Measurements from ENCODE around the gene PIP4K2A.

Gene PIP4K2A

GRCh38 chr10:22621726-22622125 lies 92.7 kb downstream of the PIP4K2A start:
- H3K9me3 Mint-ChIP-seq: no peaks in the 10 kb centered on the region
- DNase-seq (no peak), ATAC-seq (no peak)
- peak overlapping the region; percentile 21 to 41 for H3K27ac Mint-ChIP-seq
- no peaks in the 10 kb centered on the region for H3K27me3 Mint-ChIP-seq
- peaks cover 96% of the 10 kb centered on the region for H3K4me1 Mint-ChIP-seq
- H3K4me3 Mint-ChIP-seq: peak overlapping the region; percentile 2 to 33

- no peak overlapping the region for H3K4me3 Mint-ChIP-seq
- DNase-seq: no peak
- H3K4me1 Mint-ChIP-seq: peaks cover 93% of the 10 kb centered on the region
- H3K27me3 Mint-ChIP-seq: no peaks in the 10 kb centered on the region
- ATAC-seq: no peak
- peak overlapping the region in 1 of 2 donors; percentile 59 for H3K27ac Mint-ChIP-seq
- H3K9me3 Mint-ChIP-seq: no peaks in the 10 kb centered on the region
Observed at GRCh38 chr10:22620929-22621328, 93.4 kb downstream of the PIP4K2A start.

- Mint-ChIP-seq H3K9me3 (no peaks in the 10 kb centered on the region), H3K4me1 (peaks cover 93% of the 10 kb centered on the region), H3K27ac (peak overlapping the region in 1 of 2 donors; percentile 59), H3K27me3 (no peaks in the 10 kb centered on the region), H3K4me3 (peak overlapping the region in 1 of 2 donors; percentile 30)
- DNase-seq (no peak), ATAC-seq (no peak)
Observed at GRCh38 chr10:22620140-22620857, 94.1 kb downstream of the PIP4K2A start.

GRCh38 chr10:22619101-22619500 lies 95.3 kb downstream of the PIP4K2A start:
- Mint-ChIP-seq H3K9me3 (no peaks in the 10 kb centered on the region), H3K4me1 (peaks cover 93% of the 10 kb centered on the region), H3K4me3 (peak overlapping the region in 1 of 2 donors; percentile 63), H3K27me3 (no peaks in the 10 kb centered on the region), H3K27ac (peak overlapping the region in 1 of 2 donors; percentile 19)
- DNase-seq (no peak), ATAC-seq (no peak)

GRCh38 chr10:22618078-22618785 lies 96.1 kb downstream of the PIP4K2A start:
- H3K27ac Mint-ChIP-seq: peak overlapping the region in 1 of 2 donors; percentile 86
- ATAC-seq: peak; percentile 45
- H3K4me1 Mint-ChIP-seq: peaks cover 93% of the 10 kb centered on the region
- H3K9me3 Mint-ChIP-seq: no peaks in the 10 kb centered on the region
- H3K4me3 Mint-ChIP-seq: peak overlapping the region; percentile 17 to 63
- no peak for DNase-seq
- H3K27me3 Mint-ChIP-seq: no peaks in the 10 kb centered on the region

- Mint-ChIP-seq H3K4me1 (peaks cover 93% of the 10 kb centered on the region), H3K27me3 (no peaks in the 10 kb centered on the region), H3K9me3 (no peaks in the 10 kb centered on the region), H3K27ac (peak overlapping the region; percentile 20 to 79), H3K4me3 (peak overlapping the region; percentile 24 to 53)
- ATAC-seq (no peak), DNase-seq (no peak)
Observed at GRCh38 chr10:22617516-22617915, 96.9 kb downstream of the PIP4K2A start.

- no peak overlapping the region for H3K27ac Mint-ChIP-seq
- no peak overlapping the region for H3K4me3 Mint-ChIP-seq
- H3K4me1 Mint-ChIP-seq: peaks cover 93% of the 10 kb centered on the region
- DNase-seq (no peak), ATAC-seq (no peak)
- H3K9me3 Mint-ChIP-seq: no peaks in the 10 kb centered on the region
- no peaks in the 10 kb centered on the region for H3K27me3 Mint-ChIP-seq
Observed at GRCh38 chr10:22617051-22617450, 97.3 kb downstream of the PIP4K2A start.

- ATAC-seq (peak; percentile 51), DNase-seq (peak in 1 of 2 donors; percentile 31)
- no peaks in the 10 kb centered on the region for H3K9me3 Mint-ChIP-seq
- H3K4me1 Mint-ChIP-seq: peaks cover 93% of the 10 kb centered on the region
- H3K4me3 Mint-ChIP-seq: peak overlapping the region; percentile 66 to 67
- peak overlapping the region in 1 of 2 donors; percentile 77 for H3K27ac Mint-ChIP-seq
- H3K27me3 Mint-ChIP-seq: no peaks in the 10 kb centered on the region
Observed at GRCh38 chr10:22615819-22616499, 98.4 kb downstream of the PIP4K2A start.

- Mint-ChIP-seq H3K4me3 (peak overlapping the region; percentile 28 to 66), H3K4me1 (peaks cover 93% of the 10 kb centered on the region), H3K27ac (no peak overlapping the region), H3K27me3 (no peaks in the 10 kb centered on the region), H3K9me3 (no peaks in the 10 kb centered on the region)
- ATAC-seq (no peak), DNase-seq (no peak)
Observed at GRCh38 chr10:22615101-22615500, 99.3 kb downstream of the PIP4K2A start.

- Mint-ChIP-seq H3K27ac (peak overlapping the region; percentile 12 to 59), H3K27me3 (no peaks in the 10 kb centered on the region), H3K4me1 (peaks cover 89% of the 10 kb centered on the region), H3K9me3 (no peaks in the 10 kb centered on the region), H3K4me3 (peak overlapping the region; percentile 64 to 77)
- no peak for DNase-seq
- ATAC-seq: no peak
Observed at GRCh38 chr10:22613011-22613410, 101.4 kb downstream of the PIP4K2A start.

- ATAC-seq: peak; percentile 44
- Mint-ChIP-seq H3K9me3 (no peaks in the 10 kb centered on the region), H3K27ac (peak overlapping the region; percentile 66 to 96), H3K4me3 (peak overlapping the region; percentile 64 to 77), H3K27me3 (no peaks in the 10 kb centered on the region), H3K4me1 (peaks cover 88% of the 10 kb centered on the region)
- no peak for DNase-seq
Observed at GRCh38 chr10:22612318-22612717, 102.1 kb downstream of the PIP4K2A start.

- H3K27me3 Mint-ChIP-seq: no peaks in the 10 kb centered on the region
- DNase-seq (peak; percentile 42 to 67), ATAC-seq (peak; percentile 94)
- peak overlapping the region; percentile 64 to 77 for H3K4me3 Mint-ChIP-seq
- H3K27ac Mint-ChIP-seq: peak overlapping the region; percentile 91 to 96
- no peaks in the 10 kb centered on the region for H3K9me3 Mint-ChIP-seq
- peaks cover 88% of the 10 kb centered on the region for H3K4me1 Mint-ChIP-seq
Observed at GRCh38 chr10:22611425-22612115, 102.8 kb downstream of the PIP4K2A start.

GRCh38 chr10:22610610-22611009 lies 103.8 kb downstream of the PIP4K2A start:
- peak overlapping the region; percentile 90 to 91 for H3K27ac Mint-ChIP-seq
- H3K4me3 Mint-ChIP-seq: peak overlapping the region; percentile 64 to 77
- ATAC-seq (no peak), DNase-seq (no peak)
- peaks cover 91% of the 10 kb centered on the region for H3K4me1 Mint-ChIP-seq
- H3K27me3 Mint-ChIP-seq: no peaks in the 10 kb centered on the region
- no peaks in the 10 kb centered on the region for H3K9me3 Mint-ChIP-seq

GRCh38 chr10:22609719-22610465 lies 104.5 kb downstream of the PIP4K2A start:
- DNase-seq: no peak
- peak overlapping the region in 1 of 2 donors; percentile 91 for H3K27ac Mint-ChIP-seq
- H3K27me3 Mint-ChIP-seq: no peaks in the 10 kb centered on the region
- peak overlapping the region; percentile 64 to 77 for H3K4me3 Mint-ChIP-seq
- H3K4me1 Mint-ChIP-seq: peaks cover 91% of the 10 kb centered on the region
- ATAC-seq: no peak
- no peaks in the 10 kb centered on the region for H3K9me3 Mint-ChIP-seq

GRCh38 chr10:22609251-22609650 lies 105.1 kb downstream of the PIP4K2A start:
- Mint-ChIP-seq H3K4me1 (peaks cover 92% of the 10 kb centered on the region), H3K27me3 (no peaks in the 10 kb centered on the region), H3K9me3 (no peaks in the 10 kb centered on the region), H3K27ac (no peak overlapping the region), H3K4me3 (no peak overlapping the region)
- DNase-seq (no peak), ATAC-seq (no peak)
